Glomerular visceral epithelial cell (primary cell): ENCODE measurements around the gene CBARP.

Experiments used
- DNase-seq: peaks from one replicate; pipeline ENCODE4 v3.0.0-alpha.2; 2016; ENCODE audit errors: extremely low spot score

The CBARP gene

DNA sequence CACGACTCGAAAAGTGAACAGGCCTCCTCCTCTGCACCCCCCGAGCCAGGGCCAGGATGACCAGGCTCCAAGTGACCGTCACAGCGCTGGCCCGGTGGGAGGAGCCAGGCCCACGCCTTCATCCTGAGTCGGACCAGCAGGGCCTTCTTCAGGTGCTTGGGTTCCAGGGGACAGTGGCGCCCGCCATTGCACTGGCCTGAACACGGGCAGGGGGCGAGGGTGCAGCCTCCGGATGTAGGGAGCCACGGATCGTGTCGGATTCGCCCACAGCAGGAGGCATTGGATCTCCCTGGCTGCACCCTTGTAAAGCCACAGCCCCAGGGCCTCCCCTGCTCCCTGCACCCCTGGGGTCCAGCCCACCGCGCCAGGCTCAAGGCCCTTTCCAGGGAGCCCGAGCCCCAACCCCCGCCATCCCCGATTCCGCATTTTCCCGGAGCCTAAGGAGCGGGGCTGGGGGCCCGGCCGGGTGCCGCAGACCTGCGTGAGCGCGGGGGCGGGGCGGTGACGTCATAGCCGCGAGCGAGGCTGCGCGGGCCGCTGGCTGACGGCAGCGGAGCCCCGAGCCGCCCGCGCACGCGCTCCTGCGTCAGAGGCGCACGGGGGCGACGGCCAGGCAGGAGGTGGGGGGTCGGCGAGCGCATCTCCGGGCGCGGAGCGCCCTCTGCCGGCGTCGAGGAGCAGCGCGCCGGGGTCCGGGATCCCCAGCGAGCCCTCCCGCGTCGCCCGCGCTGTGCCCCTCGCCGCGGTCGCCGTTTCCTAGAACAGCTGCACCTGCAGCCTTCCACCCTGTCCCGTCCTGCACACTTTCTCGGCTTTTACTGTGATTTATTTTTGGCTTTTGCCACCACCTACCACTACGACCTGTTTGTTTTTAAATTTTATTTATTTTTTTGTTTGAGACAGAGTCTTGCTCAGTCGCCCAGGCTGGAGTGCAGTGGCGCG is 2.3 kb upstream of the CBARP start:
- DNase-seq = peak; percentile 86

GRCh38 chr19:1239420-1239795 is 1.6 kb upstream of the CBARP start:
- DNase-seq = no peak

GRCh38 chr19:1238369-1239303 is 831 bp upstream of the CBARP start:
- DNase-seq = no peak

- no peak for DNase-seq
Measured at GRCh38 chr19:1237027-1237659, 662 bp downstream of the CBARP start.

- no peak for DNase-seq
Measured at GRCh38 chr19:1236576-1236975, 1.2 kb downstream of the CBARP start.

- DNase-seq = peak; percentile 65
Measured at GRCh38 chr19:1235625-1236538, 1.9 kb downstream of the CBARP start.

DNA sequence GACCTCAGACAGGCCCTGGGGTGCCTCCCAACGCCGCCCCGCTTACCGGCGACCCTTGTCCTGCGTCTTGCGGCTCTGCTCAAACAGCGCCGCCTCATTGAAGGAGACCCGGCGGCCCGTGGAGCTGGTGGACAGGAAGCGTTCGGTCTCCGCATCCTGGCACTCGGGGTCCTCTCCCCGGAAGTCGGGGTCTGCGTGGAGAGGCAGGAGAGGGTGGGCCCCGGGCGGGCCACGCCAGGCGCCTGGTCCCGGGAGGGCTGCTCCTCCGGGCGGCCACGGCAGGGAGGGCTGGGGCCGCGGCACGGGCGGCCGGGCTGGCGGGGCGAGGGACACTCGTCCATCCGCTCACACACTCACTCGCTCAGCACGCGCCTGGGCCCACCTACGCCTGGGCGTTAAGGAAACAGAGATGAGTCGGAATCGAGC is 2.8 kb downstream of the CBARP start:
- no peak for DNase-seq

- DNase-seq = no peak
Measured at GRCh38 chr19:1234051-1234954, 3.5 kb downstream of the CBARP start.

GRCh38 chr19:1233115-1233667 is 4.6 kb downstream of the CBARP start:
- DNase-seq = no peak

- peak; percentile 72 for DNase-seq
Measured at GRCh38 chr19:1232652-1233072, 5.1 kb downstream of the CBARP start.

- no peak for DNase-seq
Measured at GRCh38 chr19:1231729-1232637, 5.8 kb downstream of the CBARP start.

- DNase-seq = no peak
Measured at GRCh38 chr19:1230783-1231489, 6.9 kb downstream of the CBARP start.

DNA sequence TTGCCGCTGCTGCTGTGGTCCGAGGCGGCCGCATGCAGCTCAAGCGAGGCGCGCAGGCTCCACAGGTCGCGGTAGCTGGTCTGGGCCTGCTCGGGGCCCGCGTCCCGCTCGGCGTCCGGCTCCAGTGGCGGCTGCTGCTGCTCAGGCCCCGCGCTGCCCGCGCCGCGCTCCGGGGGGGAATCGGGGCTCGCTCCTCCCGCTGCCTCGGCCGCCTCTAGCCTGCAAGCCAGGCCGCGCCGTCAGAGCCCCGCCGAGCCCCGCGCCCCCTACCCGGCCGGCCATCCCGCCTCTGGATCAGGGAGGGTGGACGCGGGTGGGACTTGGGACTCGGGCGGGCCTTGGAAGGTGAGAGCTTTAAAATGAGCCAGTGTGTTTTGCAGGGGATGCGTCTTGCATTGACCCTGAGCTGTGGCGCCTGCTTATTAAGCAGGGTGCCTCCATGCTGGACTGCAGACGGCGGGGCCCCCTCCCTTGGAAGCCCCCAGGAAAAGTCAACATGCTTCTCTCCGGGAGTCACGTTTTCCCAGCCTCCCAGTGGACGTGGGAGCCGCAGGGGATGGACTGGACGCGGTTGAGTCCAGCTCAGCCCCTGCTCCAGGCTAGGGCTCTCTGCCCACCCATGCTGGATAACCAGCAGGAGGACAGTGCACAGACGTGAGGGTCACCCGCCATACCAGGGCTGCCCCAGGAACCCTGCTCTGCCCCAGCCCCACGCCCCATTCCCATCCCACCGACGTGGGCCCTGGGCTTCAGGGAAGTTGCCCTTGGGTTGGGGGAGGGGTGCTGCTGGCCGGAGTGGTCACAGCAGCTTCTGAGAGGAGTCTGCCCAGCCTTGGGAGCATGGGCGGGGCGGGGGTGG is 7.7 kb downstream of the CBARP start:
- DNase-seq = no peak

GRCh38 chr19:1229056-1229923 is 8.5 kb downstream of the CBARP start:
- no peak for DNase-seq

DNA sequence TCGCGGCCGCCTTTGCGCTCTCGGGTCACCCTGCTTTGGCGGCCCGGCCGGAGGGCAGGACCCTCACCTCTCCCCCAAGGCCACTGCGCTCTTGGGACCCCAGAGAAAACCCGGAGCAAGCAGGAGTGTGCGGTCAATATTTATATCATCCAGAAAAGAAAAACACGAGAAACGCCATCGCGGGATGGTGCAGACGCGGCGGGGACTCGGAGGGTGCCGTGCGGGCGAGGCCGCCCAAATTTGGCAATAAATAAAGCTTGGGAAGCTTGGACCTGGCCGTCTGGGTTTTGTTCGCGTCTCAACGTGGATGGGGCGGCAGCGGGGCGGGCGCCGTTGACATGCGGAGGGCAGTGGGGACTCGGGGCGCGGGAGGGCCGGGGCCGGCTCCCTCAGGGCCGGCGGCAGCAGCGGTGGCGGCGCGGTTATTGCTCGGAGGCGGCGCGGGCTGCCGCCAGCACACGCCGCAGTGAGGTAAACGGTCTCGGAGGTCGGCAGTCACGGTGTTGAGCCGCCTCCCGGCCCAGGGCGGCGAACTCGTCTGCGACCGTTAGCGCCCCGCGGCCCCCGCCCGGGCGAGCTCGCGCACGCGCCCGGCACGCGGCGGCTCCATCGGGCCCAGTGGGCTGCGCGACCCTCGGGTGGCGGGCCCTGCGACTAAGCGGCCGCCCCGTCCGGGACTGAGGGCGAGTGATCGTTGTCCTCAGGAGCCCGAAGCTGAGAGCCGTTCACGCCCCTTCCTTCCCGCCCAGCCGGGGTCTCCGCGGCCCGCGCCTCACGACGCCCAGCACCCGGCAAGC is 9.4 kb downstream of the CBARP start:
- DNase-seq = no peak
